Measurements from ENCODE around the gene ATG7. TPM values are rescaled to one million over a fixed set of nuclear protein-coding genes. Genes with fewer than 3 reads are reported as not detected.

ATG7 gene
- total RNA-seq, 1 donor from 2014 or later = 62.9 TPM

Other genes with a start within 250 kb of the ATG7 start
- gene HRH1, start 117.9 kb upstream of the ATG7 start, total RNA-seq = 10.5 TPM

All from ureter (tissue), 1 donor.